GM20000 (cell line): ENCODE measurements around the gene RRP1B.

Experiments used
- DNase-seq: peaks from one replicate; pipeline ENCODE4 v3.0.0; 2012; ENCODE audit warnings: low spot score
- CTCF ChIP-seq: IDR thresholded peaks from 2 replicates; pipeline ENCODE4 v1.5.1; 2012; ENCODE audit warnings: mild to moderate bottlenecking, control low read depth; ENCODE audit errors: extremely low read depth, missing control alignments

The RRP1B gene

GRCh38 chr21:43658769-43659135 is 608 bp upstream of the RRP1B start:
- TF ChIP-seq CTCF = no peak
- DNase-seq = no peak

GRCh38 chr21:43662286-43662685 is 2.9 kb downstream of the RRP1B start:
- DNase-seq = no peak
- no peak for TF ChIP-seq CTCF

GRCh38 chr21:43663033-43663432 is 3.7 kb downstream of the RRP1B start:
- TF ChIP-seq CTCF = no peak
- no peak for DNase-seq

GRCh38 chr21:43664358-43664757 is 5.0 kb downstream of the RRP1B start:
- no peak for TF ChIP-seq CTCF
- no peak for DNase-seq

- no peak for DNase-seq
- TF ChIP-seq CTCF = no peak
These were observed 6.5 kb downstream of the RRP1B start for GRCh38 chr21:43665879-43666278.

- no peak for DNase-seq
These were observed 8.0 kb downstream of the RRP1B start for GRCh38 chr21:43667191-43667904.

More at GRCh38 chr21:43667191-43667904, 8.0 kb downstream of the RRP1B start:
- TF ChIP-seq CTCF = no peak
